Activated naive CD4-positive, alpha-beta T cell treated with anti-CD3 and anti-CD28 coated beads for 36 hours (primary cell): ENCODE data around the gene AZIN2. TPM values are rescaled to one million over a fixed set of nuclear protein-coding genes. Genes with fewer than 3 reads are reported as not detected.

Experiments
- CTCF ChIA-PET: fragments of 350-600 bp; sonication (Branson Sonifier 250); formaldehyde crosslinking; loops from one replicate; lab custom pipeline; 2021; ENCODE audit warnings: antibody characterized with exemption; lab: Charles Lee
- DNase-seq: peaks from one replicate; pipeline ENCODE4 v3.0.0-alpha.2; 2020
- H3K27ac Mint-ChIP-seq: one replicate; pipeline ENCODE4 v1.8.0; 2021; ENCODE audit warnings: mild to moderate bottlenecking, mixed read lengths
- H3K27me3 Mint-ChIP-seq: one replicate; pipeline ENCODE4 v1.8.0; 2021; ENCODE audit warnings: low read depth, mixed read lengths
- H3K36me3 Mint-ChIP-seq: one replicate; pipeline ENCODE4 v1.8.0; 2021; ENCODE audit warnings: low read depth, mixed read lengths
- H3K4me1 Mint-ChIP-seq: one replicate; pipeline ENCODE4 v1.8.0; 2021; ENCODE audit warnings: low read depth, mixed read lengths
- H3K4me3 Mint-ChIP-seq: one replicate; pipeline ENCODE4 v1.8.0; 2021; ENCODE audit warnings: mild to moderate bottlenecking, moderate library complexity, mixed read lengths
- H3K9me3 Mint-ChIP-seq: one replicate; pipeline ENCODE4 v1.8.0; 2021; ENCODE audit warnings: mixed read lengths
- intact Hi-C: fragments of 100-400 bp; cut with micrococcal nuclease; formaldehyde crosslinking; loops from one replicate; pipeline ENCODE4 v1.15.1; 2023
- total RNA-seq, 2 experiments: library from RNA; stranded (reverse); gene quantifications; one replicate each; pipeline ENCODE4 v1.2.3, GENCODE V29; 2021

AZIN2 gene
- total RNA-seq, 2 experiments from 2014 or later, result 1.5 to 1.6 TPM

DNA sequence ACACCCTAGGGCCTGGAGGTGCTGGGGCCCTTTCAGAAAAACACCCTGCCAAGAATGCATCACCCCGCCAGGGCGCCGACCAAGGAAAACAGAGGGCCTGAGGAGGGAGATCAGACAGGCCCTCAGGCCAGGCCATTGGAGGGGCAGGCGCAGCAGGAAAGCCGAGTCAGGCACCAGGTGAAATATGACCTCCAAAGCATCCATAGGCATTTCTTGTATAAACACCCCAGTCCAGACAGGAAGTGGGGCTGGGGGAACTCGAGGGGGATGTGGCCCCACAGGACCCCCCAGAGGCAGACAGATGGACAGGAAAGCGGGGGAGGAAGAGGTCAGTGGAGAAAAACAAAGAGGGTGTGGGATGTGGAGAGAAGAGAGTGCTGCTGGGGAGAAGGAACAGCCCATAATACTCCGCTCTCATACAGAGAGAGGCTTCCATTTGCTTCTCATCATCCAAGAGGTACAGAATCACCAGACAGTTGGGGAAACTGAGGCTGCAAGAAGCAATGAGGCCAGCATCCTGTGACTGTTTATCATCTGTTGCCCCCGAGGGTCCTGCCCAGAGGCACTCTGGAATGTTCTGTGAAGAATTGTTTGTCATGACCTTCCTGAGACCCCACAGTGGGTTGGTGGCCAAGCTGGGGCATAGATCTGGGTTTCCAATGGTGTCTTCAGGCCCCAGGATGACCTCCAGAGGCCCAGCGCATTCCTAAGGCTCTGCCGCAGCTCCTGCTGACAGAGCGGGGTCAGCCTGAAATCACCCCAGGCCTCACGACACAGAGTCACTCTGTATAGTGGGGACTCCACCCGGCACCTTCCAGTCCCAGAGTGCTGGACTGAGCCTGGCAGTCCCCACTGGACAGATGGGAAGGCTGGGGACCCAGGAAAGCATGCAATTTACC, 82.9 kb downstream of the AZIN2 start:
- CTCF ChIA-PET, result interaction anchor here (0.6 kb wide), 1 partner anchor 215 kb away, joined by 3 read pairs; no protein-coding TSS in a partner anchor
- Mint-ChIP-seq H3K27me3 (no peaks in the 10 kb centered on the region), H3K36me3 (no peaks in the 10 kb centered on the region), H3K9me3 (no peaks in the 10 kb centered on the region), H3K4me1 (no peaks in the 10 kb centered on the region), H3K27ac (no peak overlapping the region), H3K4me3 (no peak overlapping the region)
- no peak for DNase-seq
- intact Hi-C loops, result no loop called here

DNA sequence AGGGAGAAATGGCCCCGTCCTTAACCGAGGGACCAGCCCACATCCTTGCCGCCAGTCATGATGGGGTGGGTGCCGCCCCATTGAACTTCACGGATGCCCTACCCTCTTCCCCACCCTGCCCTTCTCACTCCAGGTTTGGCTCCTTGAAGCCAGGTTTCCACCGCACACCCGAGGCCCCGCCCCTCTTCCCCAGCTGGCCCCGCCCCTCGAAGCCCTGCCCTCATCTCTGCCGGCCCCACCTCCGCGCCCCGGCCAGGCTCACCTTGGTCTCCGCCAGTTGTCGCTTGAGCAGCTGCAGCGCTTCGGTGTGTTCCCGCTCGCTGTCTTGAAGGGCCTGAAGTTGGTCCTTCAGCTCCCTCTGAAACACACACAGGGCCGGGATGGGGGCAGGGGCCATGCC, 84.3 kb downstream of the AZIN2 start:
- CTCF ChIA-PET, result no interaction called here
- intact Hi-C loops, result no loop called here
- H3K4me1 Mint-ChIP-seq, result no peaks in the 10 kb centered on the region
- H3K36me3 Mint-ChIP-seq, result no peaks in the 10 kb centered on the region
- H3K4me3 Mint-ChIP-seq, result no peak overlapping the region
- H3K27me3 Mint-ChIP-seq, result no peaks in the 10 kb centered on the region
- no peak for DNase-seq
- H3K9me3 Mint-ChIP-seq, result no peaks in the 10 kb centered on the region
- H3K27ac Mint-ChIP-seq, result no peak overlapping the region

DNA sequence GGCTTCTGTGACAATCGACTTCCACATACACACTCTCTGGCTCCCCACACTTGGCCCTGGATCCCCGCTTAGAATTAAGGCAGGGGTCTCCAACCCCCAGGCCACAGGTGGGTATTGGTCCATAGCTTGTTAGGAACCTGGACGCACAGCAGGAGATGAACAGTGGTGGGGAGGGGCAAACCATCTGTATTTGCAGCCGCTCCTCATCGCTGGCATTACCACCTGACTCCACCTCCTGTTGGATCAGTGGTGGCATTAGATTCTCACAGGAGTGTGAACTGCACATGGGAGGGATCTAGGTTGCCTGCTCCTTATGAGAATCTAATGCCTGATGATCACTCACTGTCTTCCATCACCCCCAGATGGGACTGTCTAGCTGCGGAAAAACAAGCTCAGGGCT, 84.9 kb downstream of the AZIN2 start:
- H3K9me3 Mint-ChIP-seq, result no peaks in the 10 kb centered on the region
- H3K4me1 Mint-ChIP-seq, result no peaks in the 10 kb centered on the region
- H3K27me3 Mint-ChIP-seq, result no peaks in the 10 kb centered on the region
- intact Hi-C loops, result no loop called here
- CTCF ChIA-PET, result no interaction called here
- H3K27ac Mint-ChIP-seq, result no peak overlapping the region
- H3K4me3 Mint-ChIP-seq, result no peak overlapping the region
- DNase-seq, result no peak
- no peaks in the 10 kb centered on the region for H3K36me3 Mint-ChIP-seq

DNA sequence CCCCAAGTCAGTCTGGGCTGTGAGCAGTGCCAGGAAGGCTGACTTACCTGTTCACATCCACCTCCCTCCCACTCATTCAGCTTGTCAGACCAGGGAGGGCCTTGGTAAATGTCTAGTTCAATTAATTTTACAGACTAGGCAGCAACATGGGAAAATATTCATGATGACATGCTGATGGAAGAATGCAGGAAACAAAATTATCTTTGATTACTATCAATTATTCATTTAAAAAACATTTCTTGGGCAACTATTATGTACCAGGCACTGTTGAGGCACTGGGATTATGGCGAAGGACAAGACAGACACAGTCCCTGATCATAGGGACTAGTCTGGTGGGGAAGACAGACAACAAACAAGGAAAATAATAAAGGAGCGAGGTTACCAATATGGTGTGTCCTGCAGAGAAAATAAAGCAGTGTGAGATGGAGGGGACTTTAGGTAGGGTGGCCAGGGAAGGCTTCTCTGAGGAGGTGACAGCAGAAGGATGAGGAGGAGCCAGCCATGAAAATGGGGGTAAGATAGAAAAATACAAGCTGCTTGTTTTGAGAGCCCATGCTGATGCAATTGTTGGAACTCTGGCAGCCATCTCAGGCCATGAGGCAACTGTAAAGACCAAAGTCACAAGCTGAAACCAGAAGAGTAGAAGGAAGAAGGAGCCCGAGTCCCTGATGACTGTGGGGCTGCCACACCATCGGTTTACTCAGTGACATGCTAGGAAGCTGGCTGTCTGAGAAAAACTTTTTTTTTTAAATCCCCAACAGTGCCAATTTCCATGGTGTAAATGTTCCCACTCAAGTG, 86.9 kb downstream of the AZIN2 start:
- H3K27me3 Mint-ChIP-seq, result no peaks in the 10 kb centered on the region
- CTCF ChIA-PET, result interaction anchor here (0.7 to 1.3 kb wide), 2 partner anchors 41 to 444 kb away, joined by 4 read pairs; no protein-coding TSS in a partner anchor
- no peak for DNase-seq
- H3K9me3 Mint-ChIP-seq, result no peaks in the 10 kb centered on the region
- H3K4me1 Mint-ChIP-seq, result no peaks in the 10 kb centered on the region
- no peaks in the 10 kb centered on the region for H3K36me3 Mint-ChIP-seq
- no peak overlapping the region for H3K4me3 Mint-ChIP-seq
- intact Hi-C loops, result no loop called here
- no peak overlapping the region for H3K27ac Mint-ChIP-seq

DNA sequence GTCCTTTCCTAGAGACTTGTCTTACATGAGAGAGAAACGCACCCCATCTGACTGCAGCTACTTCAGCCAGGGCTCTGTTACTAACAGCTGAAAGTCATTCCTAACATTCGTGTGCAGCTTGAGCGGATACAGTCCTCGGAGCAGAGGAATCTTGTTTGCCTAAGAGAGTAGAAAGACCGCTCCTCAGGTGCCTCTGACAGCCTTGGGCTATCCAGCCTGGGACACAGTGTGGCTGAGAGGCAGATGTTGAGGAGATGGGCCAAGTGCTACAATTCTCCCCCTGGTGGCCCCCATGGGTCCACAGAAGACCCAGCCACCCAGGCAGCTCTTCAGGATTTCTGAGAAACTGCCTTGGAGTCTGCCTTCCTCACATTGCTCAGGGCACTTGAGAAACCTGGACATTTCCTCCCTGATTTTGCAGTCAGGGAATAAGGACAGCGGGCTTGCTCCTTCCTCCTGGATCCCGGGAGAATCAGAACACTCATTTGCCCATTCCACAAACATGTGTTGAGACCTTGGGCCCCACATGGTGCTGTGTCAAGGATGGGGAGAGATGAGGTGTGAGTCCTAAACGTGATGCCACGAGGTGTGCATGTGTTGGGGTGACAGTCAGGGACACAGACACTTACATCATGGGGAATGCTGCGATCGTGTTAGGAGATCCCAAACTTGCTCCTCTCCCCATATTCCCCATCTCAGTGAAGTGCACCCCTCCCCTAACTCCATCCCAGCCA, 87.8 kb downstream of the AZIN2 start:
- DNase-seq, result no peak
- H3K27ac Mint-ChIP-seq, result no peak overlapping the region
- CTCF ChIA-PET, result interaction anchor here (1.3 kb wide), 1 partner anchor 41 kb away, joined by 4 read pairs; no protein-coding TSS in a partner anchor
- intact Hi-C loops, result no loop called here
- no peaks in the 10 kb centered on the region for H3K36me3 Mint-ChIP-seq
- no peaks in the 10 kb centered on the region for H3K4me1 Mint-ChIP-seq
- H3K4me3 Mint-ChIP-seq, result no peak overlapping the region
- no peaks in the 10 kb centered on the region for H3K27me3 Mint-ChIP-seq
- H3K9me3 Mint-ChIP-seq, result no peaks in the 10 kb centered on the region

DNA sequence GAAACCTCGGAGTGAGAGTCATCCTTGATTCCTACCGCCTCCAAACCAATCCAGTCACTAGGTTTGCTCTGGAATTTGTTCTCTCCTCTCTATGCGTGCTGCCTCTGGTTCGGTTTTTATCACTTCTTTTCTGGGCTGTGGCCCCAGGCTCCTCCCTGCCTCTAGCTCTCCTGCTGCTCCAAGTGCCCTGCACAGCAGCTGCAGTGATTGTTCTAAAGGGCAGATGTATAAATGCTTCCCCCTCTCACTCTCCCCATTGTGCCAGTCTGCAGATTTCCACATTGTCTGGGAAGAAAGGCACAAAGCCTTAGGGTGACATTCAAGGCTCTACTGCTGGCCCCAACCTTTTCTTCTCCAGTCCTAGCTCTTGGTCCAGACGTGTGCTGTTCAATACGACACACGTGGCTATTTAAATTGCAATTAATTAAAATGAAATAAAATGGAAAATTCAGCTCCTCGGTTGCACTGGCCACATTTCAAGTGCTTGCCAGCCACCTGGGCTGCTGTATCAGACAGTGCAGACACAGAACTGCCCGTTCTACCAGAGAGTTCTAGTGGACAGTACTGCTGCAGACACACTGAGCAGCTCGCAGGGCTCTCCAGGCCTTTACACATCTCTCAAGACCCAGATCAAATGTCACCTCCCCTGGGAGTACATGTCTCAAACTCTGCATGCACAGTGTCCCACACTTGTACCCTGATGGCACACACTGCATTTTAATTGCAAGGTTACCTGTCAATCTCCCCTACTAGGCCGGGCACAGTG, 88.5 kb downstream of the AZIN2 start:
- no peak for DNase-seq
- intact Hi-C loops, result no loop called here
- H3K4me3 Mint-ChIP-seq, result no peak overlapping the region
- H3K27ac Mint-ChIP-seq, result no peak overlapping the region
- H3K36me3 Mint-ChIP-seq, result no peaks in the 10 kb centered on the region
- no peaks in the 10 kb centered on the region for H3K27me3 Mint-ChIP-seq
- H3K4me1 Mint-ChIP-seq, result no peaks in the 10 kb centered on the region
- no peaks in the 10 kb centered on the region for H3K9me3 Mint-ChIP-seq
- CTCF ChIA-PET, result no interaction called here

Other genes with a start within 250 kb of the AZIN2 start
- gene FNDC5, start 210.2 kb upstream of the AZIN2 start, total RNA-seq, result not detected
- gene HPCA, start 194.7 kb upstream of the AZIN2 start, total RNA-seq, result not detected
- gene TMEM54, start 179.8 kb upstream of the AZIN2 start, total RNA-seq, result 1 to 10 TPM in 1 of 2 experiments, under 1 TPM in 1; 0.84 to 1.0 TPM
- gene RNF19B, start 116.3 kb upstream of the AZIN2 start, total RNA-seq, result 10 to 100 TPM; 12.5 to 13.3 TPM
- 100 to 1,000 TPM; 311 to 328 TPM for gene AK2, start 44.3 kb upstream of the AZIN2 start, total RNA-seq
- 1 to 10 TPM; 1.5 TPM for gene TRIM62, start 100.9 kb downstream of the AZIN2 start, total RNA-seq
- gene ZNF362, start 175.3 kb downstream of the AZIN2 start, total RNA-seq, result 1 to 10 TPM; 8.1 to 8.8 TPM
- gene A3GALT2, start 239.9 kb downstream of the AZIN2 start, total RNA-seq, result not detected